GM12878 (cell line): ENCODE data around the gene EVX2. TPM values are rescaled to one million over a fixed set of nuclear protein-coding genes. Genes with fewer than 3 reads are reported as not detected.

Experiments
- ATAC-seq: fragments of 200-7000 bp; cut with Tn5 transposase; 3 replicates; pipeline ENCODE4 v1.9.1; 2020; ENCODE audit warnings: mild to moderate bottlenecking, moderate library complexity
- BruUV-seq: library from RNA; stranded (reverse); fragments of 400-500 nt; replicated peaks from 2 replicates; lab custom pipeline; 2021; lab: Mats Ljungman, UMichigan
- CTCF ChIA-PET: fragments of 300-600 bp; sonication (Branson Sonifier 250); formaldehyde crosslinking; extraction: SDS; loops from one replicate; lab custom pipeline; 2021; ENCODE audit warnings: inconsistent platforms; lab: Yijun Ruan, JAX
- POLR2A ChIA-PET: fragments of 350-600 bp; formaldehyde crosslinking; extraction: SDS; loops from one replicate; lab custom pipeline; 2021; ENCODE audit warnings: inconsistent platforms; lab: Charles Lee
- RAD21 ChIA-PET: fragments of 300-600 bp; sonication (Branson Sonifier 250); formaldehyde crosslinking; loops from one replicate; lab custom pipeline; 2023; ENCODE audit warnings: antibody characterized with exemption; ENCODE audit not compliant: unreplicated experiment; lab: Charles Lee
- SMC1A ChIA-PET: fragments of 300-600 bp; sonication (Branson Sonifier 250); formaldehyde crosslinking; loops from one replicate; lab custom pipeline; 2023; ENCODE audit not compliant: unreplicated experiment, uncharacterized antibody; lab: Charles Lee
- DNase-seq: peaks from one replicate; pipeline ENCODE4 v3.0.0-alpha.2; 2011; ENCODE audit warnings: low read depth, low spot score
- FAIRE-seq: peaks from 3 replicates; lab custom pipeline; 2011; peaks lifted over from hg19 to GRCh38; lab: Jason Lieb, UNC
- H2AFZ ChIP-seq: 2 replicates; pipeline ENCODE4 v1.6.0; 2011; ENCODE audit warnings: low read depth, low read length, control low read depth; ENCODE audit not compliant: control insufficient read depth
- H3K27ac ChIP-seq: 2 replicates; pipeline ENCODE4 v1.5.1; 2011; ENCODE audit warnings: control low read depth; ENCODE audit not compliant: control insufficient read depth, insufficient read depth
- H3K27me3 ChIP-seq, 2 experiments: replicated peaks in 1 of 2; 2 replicates each; pipeline versions ENCODE4 v1.6.0 to v1.6.1; 2011; ENCODE audit warnings: low read length in 1 of 2; ENCODE audit not compliant: control insufficient read depth in 2 of 2, insufficient read depth in 2 of 2
- H3K36me3 ChIP-seq, 2 experiments: 2 replicates each; pipeline ENCODE4 v1.5.1; 2011; ENCODE audit warnings: low read length in 1 of 2; ENCODE audit not compliant: control insufficient read depth in 2 of 2, insufficient read depth in 2 of 2
- H3K4me1 ChIP-seq: 2 replicates; pipeline ENCODE4 v1.6.1; 2011; ENCODE audit warnings: mild to moderate bottlenecking, low read length, moderate library complexity, mixed read lengths; ENCODE audit not compliant: control insufficient read depth, insufficient read depth
- H3K4me2 ChIP-seq: 2 replicates; pipeline ENCODE4 v1.6.0; 2011; ENCODE audit warnings: control low read depth; ENCODE audit not compliant: control insufficient read depth, insufficient read depth
- H3K4me3 ChIP-seq: fragments of 200-600 bp; sonication (generic); 2 replicates; pipeline ENCODE4 v1.5.1; 2016
- H3K79me2 ChIP-seq: 2 replicates; pipeline ENCODE4 v1.6.0; 2011; ENCODE audit warnings: low read length; ENCODE audit not compliant: control insufficient read depth, insufficient read depth
- H3K9ac ChIP-seq: 2 replicates; pipeline ENCODE4 v1.8.0; 2011; ENCODE audit warnings: low read length, control low read depth, mixed read lengths; ENCODE audit not compliant: control insufficient read depth, insufficient read depth
- H3K9me3 ChIP-seq: replicated peaks from 3 replicates; pipeline ENCODE4 v1.5.1; 2011; ENCODE audit warnings: mild to moderate bottlenecking, low read length; ENCODE audit not compliant: control insufficient read depth, insufficient read depth
- H4K20me1 ChIP-seq: 2 replicates; pipeline ENCODE4 v1.6.0; 2011; ENCODE audit not compliant: control insufficient read depth, insufficient read depth
- CEBPZ ChIP-seq: fragments of 150-350 bp; IDR thresholded peaks from 2 replicates; pipeline ENCODE4 v1.6.1; 2016; ENCODE audit warnings: low read depth, low read length
- CREM ChIP-seq: IDR thresholded peaks from 2 replicates; pipeline ENCODE4 v1.6.1; 2014; ENCODE audit warnings: antibody characterized with exemption, low read depth
- EED ChIP-seq: sonication (generic); IDR thresholded peaks from 2 replicates; pipeline ENCODE4 v1.6.1; 2016; ENCODE audit warnings: antibody characterized with exemption, low read depth
- FOXM1 ChIP-seq: IDR thresholded peaks from 2 replicates; pipeline ENCODE4 v1.6.1; 2012; ENCODE audit warnings: low read depth, mild to moderate bottlenecking, inconsistent platforms, low read length, moderate library complexity
- HSF1 ChIP-seq: fragments of 150-350 bp; IDR thresholded peaks from 2 replicates; pipeline ENCODE4 v1.6.1; 2014; ENCODE audit warnings: mild to moderate bottlenecking, low read depth, low read length
- IKZF1 ChIP-seq: fragments of 450-650 bp; conservative IDR thresholded peaks from 2 replicates; pipeline ENCODE4 v1.6.1; 2017; ENCODE audit warnings: antibody characterized with exemption, mild to moderate bottlenecking
- JUND ChIP-seq: IDR thresholded peaks from 2 replicates; pipeline ENCODE4 v1.6.1; 2012; ENCODE audit warnings: low read depth, mild to moderate bottlenecking, low read length, improper control_type of control experiment, moderate library complexity
- KDM1A ChIP-seq: fragments of 200-600 bp; sonication (generic); IDR thresholded peaks from 2 replicates; pipeline ENCODE4 v1.6.1; 2016; ENCODE audit warnings: borderline replicate concordance
- KLF5 ChIP-seq: fragments of 450-650 bp; IDR thresholded peaks from 2 replicates; pipeline ENCODE4 v1.6.1; 2014; ENCODE audit warnings: mild to moderate bottlenecking; ENCODE audit not compliant: partially characterized antibody
- MYB ChIP-seq: fragments of 150-350 bp; IDR thresholded peaks from 2 replicates; pipeline ENCODE4 v1.6.1; 2014; ENCODE audit warnings: mild to moderate bottlenecking, low read depth, low read length, borderline replicate concordance
- NKRF ChIP-seq: fragments of 450-650 bp; conservative IDR thresholded peaks from 2 replicates; pipeline ENCODE4 v1.6.1; 2017; ENCODE audit warnings: mild to moderate bottlenecking, moderate library complexity
- POLR2AphosphoS2 ChIP-seq: IDR thresholded peaks from 2 replicates; pipeline ENCODE4 v1.6.1; 2011; ENCODE audit warnings: low read depth, mild to moderate bottlenecking, low read length, improper control_type of control experiment, moderate library complexity
- POLR2AphosphoS5 ChIP-seq: IDR thresholded peaks from 2 replicates; pipeline ENCODE4 v1.6.1; 2011; ENCODE audit warnings: mild to moderate bottlenecking, low read length, inconsistent platforms
- SMC3 ChIP-seq: IDR thresholded peaks from 2 replicates; pipeline ENCODE4 v1.6.1; 2011; ENCODE audit warnings: low read length, improper control_type of control experiment, borderline replicate concordance
- ZSCAN29 ChIP-seq: fragments of 450-650 bp; IDR thresholded peaks from 2 replicates; pipeline ENCODE4 v1.6.1; 2017; ENCODE audit warnings: mild to moderate bottlenecking, moderate library complexity
- WGBS: methylation state at CpG from one replicate; pipeline ENCODE4 v1.1.6; 2016; ENCODE audit warnings: low lambda C conversion rate; ENCODE audit not compliant: insufficient replicate concordance, insufficient coverage; ENCODE audit errors: missing lambda C conversion rate; 5-methylcytosine and 5-hydroxymethylcytosine counted together
- in situ Hi-C: fragments of 300-500 bp; cut with MboI; formaldehyde crosslinking; loops from 9 replicates; pipeline ENCODE4 v1.14.3; 2018; ENCODE audit warnings: mixed read lengths
- intact Hi-C: fragments of 100-400 bp; cut with micrococcal nuclease; formaldehyde crosslinking; loops from one replicate; pipeline ENCODE4 v1.14.2; 2022; ENCODE audit not compliant: unreplicated experiment
- polyA plus RNA-seq, 11 experiments: library from polyadenylated mRNA; depleted of rRNA in 4 of 11; unstranded in 6 of 11; stranded (reverse) in 5 of 11; fragments of >200 nt; fragmentation: Nextera tagmentation in 4 of 11; fragmentation: Illumina TruSeq in 1 of 11; extraction: Ambion mirVana in 4 of 11; extraction: Trizol in 1 of 11; gene quantifications; 1 replicate in 1 of 11; 2 replicates in 10 of 11; pipeline versions ENCODE4 v1.2.1 to v1.2.3, GENCODE V29; 2011 to 2016; ENCODE audit warnings: inconsistent platforms in 2 of 11, missing spikeins in 2 of 11, low read depth in 1 of 11
- total RNA-seq, 4 experiments: library from RNA; depleted of rRNA in 3 of 4; stranded (reverse); fragments of >200 nt in 3 of 4; fragmentation: Illumina TruSeq in 1 of 4; extraction: Trizol in 1 of 4; gene quantifications; 2 replicates each; pipeline versions ENCODE4 v1.2.1 to v1.2.3, GENCODE V29; 2013 to 2021

The EVX2 gene
- total and polyA plus RNA-seq, 10 of the 15 experiments (the other 5 are each of a cell fraction or from before 2014, with no cell fraction given) = not detected

- ChIA-PET CTCF (interaction anchor here (1.2 to 2.5 kb wide), 3 partner anchors 11 to 396 kb away, joined by 3 to 13 read pairs (median 6); no protein-coding TSS in a partner anchor), RAD21 (interaction anchor here (0.7 to 1.0 kb wide), 3 partner anchors 395 to 398 kb away, joined by 3 read pairs; no protein-coding TSS in a partner anchor), POLR2A (no interaction called here), SMC1A (interaction anchor here (1.6 kb wide), 1 partner anchor 395 kb away, joined by 3 read pairs; no protein-coding TSS in a partner anchor)
- Histone ChIP-seq H3K4me2 (no peak overlapping the region), H3K9ac (no peak overlapping the region), H3K79me2 (no peaks in the 10 kb centered on the region), H3K4me3 (no peak overlapping the region), H2AFZ (no peak overlapping the region), H3K36me3 (no peaks in the 10 kb centered on the region), H3K27me3 (peaks cover 5 to 19% of the 10 kb centered on the region in 2 experiments), H3K4me1 (no peaks in the 10 kb centered on the region), H3K9me3 (peaks cover 20% of the 10 kb centered on the region; the same call in 2 of the 3 replicates), H3K27ac (no peak overlapping the region), H4K20me1 (no peaks in the 10 kb centered on the region)
- no TSS peak for BruUV-seq
- TF ChIP-seq IKZF1 (no peak), POLR2AphosphoS5 (no peak), POLR2AphosphoS2 (no peak), SMC3 (no peak), EED (no peak), FOXM1 (no peak), KLF5 (no peak), KDM1A (no peak), NKRF (no peak), ZSCAN29 (no peak), MYB (no peak), HSF1 (no peak), JUND (no peak), CEBPZ (no peak), CREM (no peak)
- WGBS = 51% methylated on average over 37 of the region's 40 CpGs
- no peak for DNase-seq
- FAIRE-seq = no peak
- no peak for ATAC-seq
- intact Hi-C loops = loop anchor here (10.0 kb wide), 1 partner anchor 200 kb away; no protein-coding TSS in a partner anchor
- in situ Hi-C loops = no loop called here
These were observed 1.5 kb upstream of the EVX2 start for GRCh38 chr2:176085120-176085788.
